A204.1 (cell line): ENCODE data around the gene SDK2.
"Not testable (repeated sequence)": the region's sequence is repeated elsewhere in the genome, so short reads cannot be mapped to it uniquely, and the experiment has no call there.

Source experiments
- FAIRE-seq: peaks from 2 replicates; lab custom pipeline; 2012; peaks lifted over from hg19 to GRCh38; lab: Jason Lieb, UNC

Gene SDK2

DNA sequence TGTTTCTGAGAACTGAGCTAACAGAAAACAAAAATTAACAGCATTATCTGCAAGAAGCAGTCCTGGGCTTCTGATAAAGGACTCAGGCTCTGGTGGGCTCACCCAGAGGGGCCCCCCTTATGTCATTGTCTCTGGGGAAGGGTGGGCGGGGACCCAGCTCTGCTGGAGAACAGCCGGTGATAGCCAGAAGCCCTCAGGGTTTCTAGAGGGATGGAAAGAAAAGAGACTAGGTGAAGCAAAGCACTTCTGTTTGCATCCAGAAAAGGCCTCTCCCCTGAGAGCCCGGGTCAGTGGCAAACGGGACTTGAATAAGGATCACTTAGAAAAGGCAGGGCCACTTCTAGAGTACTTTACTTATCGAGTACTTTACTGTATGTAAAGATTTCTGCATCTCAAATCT, 325.4 kb downstream of the SDK2 start:
- FAIRE-seq: no peak

DNA sequence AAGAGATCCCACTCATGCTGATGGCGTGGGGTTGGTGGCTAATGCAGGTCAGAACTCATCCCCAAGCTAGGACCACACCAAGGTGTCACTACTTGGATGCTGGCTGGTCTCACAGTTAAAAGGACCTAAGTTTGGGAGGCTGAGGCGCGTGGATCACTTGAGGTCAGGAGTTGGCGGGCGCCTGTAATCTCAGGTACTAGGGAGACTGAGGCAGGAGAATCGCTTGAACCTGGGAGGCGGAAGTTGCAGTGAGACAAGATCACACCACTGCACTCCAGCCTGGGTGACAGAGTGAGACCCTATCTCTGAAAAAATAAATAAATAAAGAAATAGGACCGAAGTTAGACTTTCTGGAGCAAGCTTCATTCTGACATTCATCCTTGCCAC, 325.8 kb downstream of the SDK2 start:
- FAIRE-seq: no peak

DNA sequence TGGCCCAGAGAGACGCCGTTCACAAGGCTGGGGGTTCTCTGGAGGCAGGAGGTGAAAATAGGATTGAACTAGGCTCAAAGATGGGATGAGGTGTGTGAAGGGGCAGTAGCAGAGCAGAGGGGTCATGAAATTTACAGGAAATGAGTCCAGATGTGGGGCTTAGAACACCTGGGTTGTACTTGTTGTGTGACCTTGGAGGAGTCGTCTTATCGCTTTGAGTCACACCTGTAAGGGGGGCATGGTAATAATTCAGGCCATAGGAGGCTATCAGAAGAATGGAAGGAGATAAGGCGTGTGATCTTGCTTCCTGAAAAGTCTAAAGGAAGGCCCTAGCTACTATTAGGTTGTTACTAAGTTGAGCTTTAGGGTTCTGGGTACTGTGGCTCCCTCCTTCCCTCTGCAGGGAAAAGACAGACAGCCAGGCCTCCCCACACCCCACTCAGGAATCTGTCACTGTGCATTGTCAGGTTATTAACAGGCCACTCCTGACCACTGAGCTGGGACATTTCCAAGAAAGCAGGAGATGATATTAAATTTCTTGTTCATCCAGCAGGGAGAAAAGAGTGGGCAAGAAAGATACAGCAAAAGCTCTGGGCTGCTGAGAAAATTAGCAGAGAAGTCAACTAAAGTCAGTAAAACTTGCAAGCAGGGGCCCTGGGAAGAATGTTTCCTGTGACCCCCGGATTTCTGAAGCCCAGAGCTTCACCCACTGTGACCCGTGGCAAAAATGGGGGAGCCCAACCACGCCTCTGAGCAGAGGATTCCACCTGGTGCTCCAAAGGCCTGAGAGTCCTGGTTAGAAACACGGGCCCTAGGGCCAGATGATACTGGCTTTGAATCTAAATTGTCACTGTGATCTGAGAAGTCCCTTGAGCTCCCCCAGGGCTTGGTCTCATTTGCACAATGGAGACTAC, 326.5 kb downstream of the SDK2 start:
- no peak for FAIRE-seq

DNA sequence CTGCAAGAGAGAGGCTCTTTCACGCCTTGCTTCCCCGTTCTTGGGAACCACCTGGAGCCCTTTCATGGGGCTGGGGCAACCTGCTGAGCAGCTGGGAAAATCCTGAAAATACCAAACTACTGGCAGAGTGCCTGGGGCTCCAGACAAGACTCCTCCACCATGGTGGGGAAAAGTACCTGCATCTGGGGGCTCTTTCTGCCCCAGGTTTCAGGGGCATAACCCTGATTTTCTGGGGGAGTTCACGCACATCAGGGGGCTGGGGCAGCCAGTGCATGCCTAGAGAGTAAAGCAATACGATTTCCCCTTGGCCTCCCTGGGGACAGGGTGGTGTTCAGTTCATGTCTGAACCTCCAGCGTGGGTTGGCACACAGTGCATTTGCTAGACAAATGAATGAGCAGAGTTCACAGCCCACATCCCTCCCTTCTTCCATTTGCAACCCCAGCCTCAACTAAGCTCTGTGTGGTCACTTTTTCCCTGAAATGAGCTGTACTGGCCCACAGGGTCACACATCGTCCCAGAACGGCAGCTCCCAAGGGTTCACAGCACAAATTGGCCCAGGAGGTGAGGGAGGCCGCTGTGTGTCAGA, 327.2 kb downstream of the SDK2 start:
- no peak for FAIRE-seq

DNA sequence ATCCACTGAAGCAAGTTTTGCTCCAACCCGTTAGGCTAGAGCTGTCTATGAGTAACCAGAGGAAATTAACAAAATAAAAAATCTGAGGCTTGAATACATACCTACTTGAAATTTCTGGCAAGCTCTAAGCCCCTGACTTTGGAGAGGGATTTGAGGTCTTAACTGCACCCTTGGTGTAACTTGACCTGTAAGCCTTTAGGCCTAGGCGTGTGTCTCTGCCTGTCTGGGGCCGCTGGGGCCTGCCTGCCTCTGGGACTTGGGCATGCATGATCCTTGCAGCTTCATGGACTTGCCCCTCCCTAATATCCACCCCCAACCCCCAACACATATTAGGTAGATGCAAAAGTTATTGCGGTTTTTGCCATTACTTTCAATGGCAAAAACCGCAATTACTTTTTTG, 328.8 kb downstream of the SDK2 start:
- no peak for FAIRE-seq

DNA sequence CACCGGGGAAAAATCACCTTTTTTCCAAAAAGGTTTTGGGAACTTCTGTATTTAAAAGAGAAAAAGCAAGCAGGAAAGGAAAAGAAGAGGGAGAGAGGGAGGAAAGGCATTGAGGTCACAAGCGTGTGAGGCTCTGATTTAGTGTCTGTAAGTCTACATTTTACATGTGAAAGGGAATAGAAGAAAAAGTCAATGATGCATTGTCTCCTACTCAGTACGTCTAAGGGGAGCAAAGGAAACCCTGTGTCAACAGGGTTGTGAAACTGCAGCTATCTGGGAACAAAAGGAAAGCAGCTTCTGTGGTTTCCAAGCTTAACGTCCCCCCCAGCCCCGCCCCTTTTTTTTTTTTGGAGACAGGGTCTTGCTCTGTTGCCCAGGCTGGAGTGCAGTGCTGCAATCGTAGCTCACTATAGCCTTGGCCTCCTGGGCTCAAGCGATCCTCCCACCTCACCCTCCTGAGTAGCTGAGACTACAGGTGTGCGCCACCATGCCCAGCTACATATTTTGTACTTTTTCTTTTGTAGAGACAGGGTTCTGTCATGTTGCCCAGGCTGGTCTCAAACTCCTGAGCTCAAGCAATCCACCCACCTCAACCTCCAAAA, 330.6 kb downstream of the SDK2 start:
- FAIRE-seq: no peak

DNA sequence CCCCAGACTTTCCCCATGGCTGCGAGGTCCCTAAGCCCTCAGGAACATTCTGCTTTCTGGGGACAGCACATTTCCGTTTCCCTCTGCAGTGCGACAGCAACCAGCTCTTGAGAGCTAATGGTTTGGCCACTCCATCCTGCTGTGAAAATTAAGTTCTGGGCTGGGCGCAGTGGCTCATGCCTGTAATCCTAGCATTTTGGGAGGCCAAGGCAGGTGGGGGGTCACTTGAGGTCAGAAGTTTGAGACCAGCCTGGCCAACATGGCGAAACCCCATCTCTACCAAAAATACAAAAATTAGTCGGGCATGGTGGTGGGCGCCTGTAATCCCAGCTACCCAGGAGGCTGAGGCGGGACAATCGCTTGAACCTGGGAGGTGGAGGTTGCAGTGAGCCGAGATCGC, 331.4 kb downstream of the SDK2 start:
- not testable (repeated sequence) for FAIRE-seq

DNA sequence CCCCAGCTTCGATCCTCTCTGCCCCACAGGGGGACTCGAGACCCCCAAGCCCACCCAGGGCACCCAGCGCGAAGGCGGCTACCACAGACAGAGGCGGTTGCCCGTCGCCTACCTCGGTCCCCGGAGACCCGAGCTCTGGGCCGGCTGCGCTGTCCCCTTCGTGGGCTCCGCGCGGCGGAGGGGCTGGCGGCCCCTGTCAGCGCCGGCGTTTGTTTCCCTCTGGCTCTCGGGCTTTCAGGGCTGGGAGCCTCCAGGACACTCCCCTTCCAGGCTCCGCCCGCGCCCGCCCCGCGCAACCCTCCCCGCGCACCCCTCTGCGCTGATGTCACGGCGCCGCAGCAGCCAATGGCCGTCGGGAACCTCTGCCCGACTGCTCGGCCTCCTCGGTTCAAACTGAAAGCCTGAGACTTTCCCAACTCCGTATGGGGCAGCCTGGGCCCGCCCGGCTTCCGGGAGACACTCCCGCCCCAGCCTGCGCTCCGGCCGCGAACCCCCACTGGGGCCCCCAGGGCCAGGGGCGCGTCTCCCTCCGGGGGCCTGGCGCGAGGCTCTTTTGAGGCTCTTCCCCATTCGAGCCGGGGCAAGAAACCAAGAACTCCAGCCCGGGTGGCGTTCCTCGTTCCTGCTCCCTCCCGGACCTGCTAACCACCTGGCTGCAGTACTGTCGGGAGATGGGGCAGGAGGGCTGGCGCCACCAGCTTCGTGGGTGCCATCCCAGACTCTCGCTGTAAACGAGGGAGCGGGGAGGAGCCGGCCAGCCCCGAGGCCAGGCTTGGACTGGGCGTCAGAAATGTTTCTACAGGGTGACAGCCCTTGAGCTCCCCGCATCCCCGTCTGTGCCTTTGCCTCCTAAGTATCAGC, 332.2 kb downstream of the SDK2 start, which contains the start of gene CDC42EP4:
Gene CDC42EP4 (minus strand): TSS at position 221 of the 861 bp plus-strand sequence. CDS start 25,501 bp downstream, outside the sequence.
- no peak for FAIRE-seq

DNA sequence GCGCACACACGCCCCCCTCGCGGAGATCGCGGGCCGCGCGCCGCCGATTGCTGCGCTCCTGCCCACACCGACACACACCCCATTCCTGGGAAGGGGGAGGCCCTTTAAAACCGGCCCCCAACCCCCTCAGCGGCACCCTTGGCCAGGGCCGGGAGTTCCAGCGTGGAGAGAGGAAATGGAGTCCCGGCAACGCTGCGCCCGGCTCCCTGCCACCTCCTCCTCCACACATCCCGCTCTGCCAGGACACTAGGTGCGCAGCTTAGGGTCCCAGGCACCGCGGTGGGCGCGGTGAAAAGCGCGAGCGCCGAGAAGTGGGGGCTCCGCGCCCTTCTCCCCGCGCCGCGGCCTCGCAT, 332.8 kb downstream of the SDK2 start:
- no peak for FAIRE-seq

DNA sequence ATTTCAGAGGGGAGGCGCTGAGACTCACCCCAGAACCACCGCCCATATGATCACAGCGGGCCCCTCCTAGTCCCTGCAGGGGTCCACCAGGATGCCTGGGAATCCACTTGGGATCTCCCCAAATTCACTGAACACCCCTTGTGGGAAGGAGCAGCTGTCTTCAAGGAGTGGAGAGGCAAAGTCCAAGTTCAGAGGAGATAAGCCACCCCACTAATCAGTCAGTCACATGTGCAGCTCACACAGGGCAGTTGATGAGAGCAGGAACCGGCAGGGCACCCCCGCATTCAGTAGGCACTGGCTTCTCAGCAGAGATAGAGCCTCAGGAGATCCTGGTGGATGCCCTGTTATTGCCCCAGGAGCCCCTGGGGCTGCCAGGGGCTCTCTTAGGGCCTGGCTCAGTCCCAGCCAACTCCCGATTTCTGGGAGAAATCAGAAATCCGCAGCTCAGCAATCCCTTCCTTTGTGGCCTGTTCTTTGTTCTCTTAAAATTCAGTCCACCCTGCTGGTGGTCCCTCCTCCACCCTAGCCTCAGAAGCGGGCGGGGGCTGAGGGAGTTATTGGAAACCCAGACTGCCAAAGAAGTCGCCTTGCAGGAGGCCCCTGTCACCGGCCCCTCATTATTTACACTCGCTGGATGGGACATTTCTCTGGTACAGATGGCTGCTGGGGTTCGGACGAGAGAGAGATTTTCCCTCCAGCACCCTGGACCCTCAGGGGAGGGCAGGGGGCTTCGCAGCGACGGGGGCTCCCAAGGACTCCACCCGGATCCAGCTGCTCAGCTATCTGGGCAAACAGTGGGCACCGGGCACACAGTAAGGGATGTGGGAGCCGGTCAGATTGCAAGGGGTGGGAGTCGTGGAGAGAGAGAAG, 334.3 kb downstream of the SDK2 start:
- no peak for FAIRE-seq

DNA sequence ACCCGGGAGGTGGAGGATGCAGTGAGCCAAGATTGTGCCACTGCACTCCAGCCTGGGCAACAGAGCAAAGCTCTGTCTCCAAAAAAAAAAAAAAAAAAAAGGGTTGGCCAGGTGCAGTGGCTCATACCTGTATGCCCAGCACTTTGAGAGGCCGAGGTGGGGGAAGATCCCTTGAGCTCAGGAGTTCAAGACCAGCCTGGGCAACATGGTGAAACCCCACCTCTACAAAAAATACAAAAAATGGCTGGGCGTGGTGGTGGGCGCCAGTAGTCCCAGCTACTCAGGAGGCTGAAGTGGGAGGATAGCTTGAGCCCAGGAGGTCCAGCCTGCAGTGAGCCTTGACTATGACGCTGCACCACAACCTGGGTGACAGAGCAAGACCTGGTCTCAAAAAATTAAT, 335.3 kb downstream of the SDK2 start:
- not testable (repeated sequence) for FAIRE-seq

DNA sequence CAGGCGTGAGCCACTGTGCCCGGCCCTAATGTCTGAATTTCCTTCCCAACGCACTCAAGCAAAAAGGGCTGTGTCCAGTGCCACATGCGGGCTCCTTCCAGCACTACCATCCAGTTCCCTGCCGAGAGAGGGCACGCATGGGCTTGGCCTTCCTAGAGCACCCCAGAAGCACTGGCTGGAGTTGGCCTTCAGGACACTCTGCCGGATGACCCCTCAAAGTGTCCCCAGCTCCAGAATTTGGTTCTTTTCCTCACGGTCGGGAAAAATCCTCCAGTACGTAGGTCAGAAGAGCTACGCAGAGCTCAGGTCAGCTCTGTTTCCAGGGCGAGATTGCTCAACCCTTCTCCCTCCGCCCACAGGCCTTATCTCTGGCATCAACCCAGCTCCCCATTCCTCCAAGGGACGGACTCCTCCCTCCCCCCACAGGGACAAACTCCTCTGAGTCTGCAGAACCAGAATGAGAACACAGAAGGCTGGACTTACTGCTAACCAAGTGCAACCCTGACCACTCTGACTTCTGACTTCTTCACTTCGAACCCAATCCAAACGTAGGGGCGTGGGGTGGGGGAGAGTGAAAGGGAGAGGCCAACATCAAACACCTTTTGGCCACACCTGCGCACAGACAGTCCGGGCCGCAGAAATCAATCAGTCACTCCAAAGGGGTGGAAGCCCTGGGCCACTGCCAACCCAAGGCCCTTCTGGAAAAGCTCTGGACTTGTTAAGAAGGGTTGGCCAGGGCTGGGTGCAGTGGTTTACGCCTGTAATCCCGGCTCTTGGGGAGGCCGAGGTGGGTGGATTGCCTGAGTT, 336.0 kb downstream of the SDK2 start:
- no peak for FAIRE-seq

GRCh38 chr17:73307130-73307529, 337.1 kb downstream of the SDK2 start:
- no peak for FAIRE-seq

DNA sequence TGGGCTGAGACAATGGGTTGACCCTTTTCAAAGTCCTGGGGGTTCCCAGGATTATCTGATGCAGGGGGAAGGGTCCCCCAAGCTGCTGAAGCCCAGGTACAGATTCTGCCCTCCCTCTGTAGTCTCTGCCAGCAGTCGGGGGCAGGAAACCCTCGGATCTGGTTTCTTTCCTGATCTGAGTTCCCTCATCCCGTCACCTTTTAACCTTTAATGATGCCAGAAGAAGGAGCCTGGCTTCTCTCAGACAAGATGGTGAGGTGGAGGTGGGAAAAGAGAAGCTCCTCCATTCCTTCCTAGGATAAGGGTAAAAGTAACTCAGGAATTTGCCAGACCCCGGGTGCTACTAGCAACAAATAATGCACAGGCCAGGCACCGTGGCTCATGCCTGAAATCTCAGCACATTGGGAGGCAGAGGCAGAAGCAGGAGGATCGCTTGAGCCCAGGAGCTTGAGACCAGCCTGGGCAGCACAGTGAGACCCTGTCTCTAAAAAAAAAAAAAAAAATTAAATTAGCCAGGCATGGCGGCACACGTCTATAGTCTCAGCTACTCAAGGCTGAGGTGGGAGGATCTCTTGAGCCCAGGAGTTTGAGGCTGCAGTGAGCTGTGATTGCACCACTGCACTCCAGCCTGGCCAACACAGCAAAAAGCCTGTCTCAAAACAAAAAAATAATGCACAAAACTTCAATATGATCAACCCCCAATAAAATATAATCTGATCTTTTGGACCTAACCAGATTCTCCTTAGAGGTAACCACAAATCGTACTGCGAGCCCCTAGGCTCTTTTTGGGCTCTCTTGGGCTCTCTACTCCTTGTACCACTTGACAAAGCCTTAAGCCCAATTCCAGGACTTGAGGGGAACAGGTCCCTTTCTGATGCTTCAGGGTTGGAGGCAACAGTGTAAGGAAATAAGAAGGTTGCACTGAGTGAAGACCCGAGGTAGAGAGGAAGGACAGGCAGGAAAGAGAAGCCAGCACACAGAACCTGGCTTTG, 338.1 kb downstream of the SDK2 start:
- FAIRE-seq: no peak

- FAIRE-seq: no peak
Measured at GRCh38 chr17:73304971-73305812, 339.1 kb downstream of the SDK2 start.

- FAIRE-seq: no peak
Measured at GRCh38 chr17:73304438-73304837, 339.8 kb downstream of the SDK2 start.

- FAIRE-seq: no peak
Measured at GRCh38 chr17:73302189-73302588, 342.1 kb downstream of the SDK2 start.

DNA sequence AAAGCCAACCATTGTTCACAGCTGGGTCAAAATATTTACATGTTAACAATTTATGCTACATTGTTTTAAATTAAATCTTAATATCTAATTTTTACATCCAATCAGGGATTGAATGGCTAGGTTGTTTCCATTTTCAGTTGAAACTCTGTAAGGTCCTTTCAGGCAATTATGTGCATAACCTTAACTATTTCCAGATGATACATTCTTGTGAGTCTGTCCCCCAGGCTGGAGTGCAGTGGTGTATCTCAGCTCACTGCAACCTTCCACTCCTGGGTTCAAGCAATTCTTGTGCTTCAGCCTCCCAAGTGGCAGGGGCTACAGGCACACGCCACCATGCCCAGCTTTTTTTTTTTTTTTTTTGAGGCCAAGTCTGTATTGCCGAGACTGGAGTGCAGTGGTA, 342.9 kb downstream of the SDK2 start:
- no peak for FAIRE-seq
